ENCODE results near the gene NOTUM. TPM values are rescaled to one million over a fixed set of nuclear protein-coding genes. Genes with fewer than 3 reads are reported as not detected.

Gene NOTUM
- total and polyA plus RNA-seq, 9 of the 15 experiments (the other 6 are each of a cell fraction or from before 2014, with no cell fraction given) = 0.03 to 14.0 (median 4.1) TPM

- TF ChIP-seq POLR2AphosphoS2 (IDR thresholded peaks at IDR 0.05; ENCODE audit: low read length) = peak; percentile 82
- TF ChIP-seq ZBTB7A (IDR thresholded peaks at IDR 0.05; ENCODE audit: borderline replicate concordance, control insufficient read depth, low read depth, low read length) = 0 out of 2 replicates have a peak, but pooled peaks have one; percentile 40
- TF ChIP-seq E2F8 (IDR thresholded peaks at IDR 0.05; ENCODE audit: low read depth, partially characterized antibody) = peak; percentile 14
- no peak for TF ChIP-seq GMEB1 (CRISPR knock-in tag; IDR thresholded peaks at IDR 0.05)
- no peak for TF ChIP-seq ZBTB8A (IDR thresholded peaks at IDR 0.05; ENCODE audit: partially characterized antibody)
- TF ChIP-seq HDAC1 (IDR thresholded peaks at IDR 0.05) = no peak
- no peak for TF ChIP-seq ZBTB26 (CRISPR knock-in tag; IDR thresholded peaks at IDR 0.05)
- TF ChIP-seq FOXK2 (conservative IDR thresholded peaks at IDR 0.05 in 1 of 2, IDR thresholded peaks at IDR 0.05 in 1 of 2; ENCODE audit: low read depth in 2 of 2) = no peak
- no peak for TF ChIP-seq SMARCB1 (IDR thresholded peaks at IDR 0.05; ENCODE audit: insufficient read length, low read depth)
- no peak for TF ChIP-seq MXD1 (CRISPR knock-in tag; IDR thresholded peaks at IDR 0.05; ENCODE audit: borderline replicate concordance, poor library complexity, severe bottlenecking)
- TF ChIP-seq MITF (IDR thresholded peaks at IDR 0.05) = no peak
- no peak for TF ChIP-seq KAT2B (IDR thresholded peaks at IDR 0.05; ENCODE audit: low read depth, low read length)
- TF ChIP-seq MYNN (IDR thresholded peaks at IDR 0.05) = peak; percentile 18; the same call in 1 of the 2 replicates
- TF ChIP-seq MYNN (CRISPR knock-in tag; IDR thresholded peaks at IDR 0.05) = no peak
- TF ChIP-seq SNRNP70 (optimal IDR thresholded peaks at IDR 0.05; ENCODE audit: low read depth, low read length) = no peak
- no peak for TF ChIP-seq ZBTB43 (CRISPR knock-in tag; IDR thresholded peaks at IDR 0.05)
These were observed 29.2 kb downstream of the NOTUM start (continued) for GRCh38 chr17:81931557-81932332.
